Activated CD4-positive, alpha-beta T cell treated with anti-CD3 and anti-CD28 coated beads, Interleukin-2, amount 50 U/mL, for 24 hours (primary cell): Measurements from ENCODE around the gene PRSS12.

Source experiments
- DNase-seq, 2 donors: peaks; one replicate each; pipeline ENCODE4 v3.0.0-alpha.2; 2020; ENCODE audit warnings: low read depth in 1 of 2, low spot score in 1 of 2

PRSS12 gene

DNA sequence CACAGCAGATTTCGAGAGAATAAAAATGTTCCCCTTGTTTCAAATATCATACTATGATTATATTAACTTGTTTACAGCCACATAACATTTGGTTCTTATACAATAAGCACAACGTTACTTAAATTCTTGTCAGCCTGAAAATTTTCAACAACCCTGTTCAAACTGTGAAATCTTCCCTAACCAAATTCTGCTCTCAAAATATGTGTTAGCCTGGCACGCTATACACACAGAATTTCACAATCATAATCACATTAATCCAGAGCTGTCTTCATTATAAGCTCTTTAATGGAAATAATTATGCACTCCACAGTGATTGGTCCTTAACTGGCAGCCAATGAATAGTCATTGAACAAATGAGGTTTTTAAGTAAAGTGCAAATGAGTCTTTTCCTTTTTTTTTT is 7.3 kb upstream of the PRSS12 start:
- no peak for DNase-seq

DNA sequence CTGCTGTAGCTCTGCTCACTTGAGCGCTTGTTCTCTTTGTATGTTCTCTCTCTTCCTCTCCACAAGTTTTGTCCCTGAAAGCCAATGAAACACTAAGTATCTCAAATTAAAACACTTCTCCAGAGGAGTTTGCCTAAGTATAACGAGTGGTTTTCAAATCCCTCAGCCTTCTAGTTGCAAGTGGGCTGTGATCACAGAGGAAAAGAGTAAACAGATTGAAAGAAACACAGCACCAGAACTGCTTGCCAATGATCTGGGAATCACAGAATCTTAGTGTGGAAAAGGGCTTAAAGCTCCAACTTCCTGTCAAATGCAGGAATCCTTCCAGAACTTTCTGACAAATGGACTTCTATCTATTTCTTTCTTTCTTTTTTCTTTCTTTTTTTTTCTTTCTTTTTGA is 4.8 kb upstream of the PRSS12 start:
- DNase-seq, result no peak

- no peak for DNase-seq
Measured at GRCh38 chr4:118356731-118357130, 3.9 kb upstream of the PRSS12 start.

DNA sequence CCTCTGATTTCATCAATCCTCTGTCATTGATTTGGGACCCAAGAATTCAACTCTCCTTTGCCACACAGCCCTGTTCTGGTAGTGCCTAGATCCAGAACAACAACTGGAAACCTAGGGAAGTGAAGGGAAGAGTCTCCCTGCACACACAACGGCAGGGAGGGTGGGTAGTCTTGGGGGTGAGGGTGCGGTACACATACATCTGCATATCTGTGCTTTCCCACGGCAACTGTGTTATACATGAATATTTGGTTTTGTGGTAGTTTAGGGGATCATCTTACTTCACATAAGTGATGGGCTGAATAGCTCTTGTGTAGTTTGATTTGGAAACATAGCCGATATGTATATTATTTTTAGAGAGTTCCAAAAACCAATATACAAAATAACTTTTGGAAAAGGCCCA is 3.3 kb upstream of the PRSS12 start:
- DNase-seq, result no peak

DNA sequence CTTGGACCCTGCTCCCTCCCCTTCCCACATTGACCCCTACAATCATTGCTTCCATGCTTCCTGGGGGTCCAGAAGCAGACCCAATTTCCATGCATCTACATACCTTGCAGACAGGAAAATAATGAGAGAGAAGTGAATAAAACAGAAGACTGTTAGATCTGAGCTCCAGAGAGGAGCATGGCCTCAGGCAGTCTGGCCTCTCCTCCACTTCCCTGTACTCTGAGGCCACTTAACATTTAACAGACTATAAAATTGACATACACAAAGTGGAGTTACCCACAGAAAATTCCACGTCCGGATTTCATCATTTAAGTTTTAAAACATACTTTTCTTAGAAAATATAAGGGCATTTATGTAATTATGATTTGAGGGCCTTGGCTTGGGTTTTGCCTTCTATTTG is 2.1 kb upstream of the PRSS12 start:
- no peak for DNase-seq

DNA sequence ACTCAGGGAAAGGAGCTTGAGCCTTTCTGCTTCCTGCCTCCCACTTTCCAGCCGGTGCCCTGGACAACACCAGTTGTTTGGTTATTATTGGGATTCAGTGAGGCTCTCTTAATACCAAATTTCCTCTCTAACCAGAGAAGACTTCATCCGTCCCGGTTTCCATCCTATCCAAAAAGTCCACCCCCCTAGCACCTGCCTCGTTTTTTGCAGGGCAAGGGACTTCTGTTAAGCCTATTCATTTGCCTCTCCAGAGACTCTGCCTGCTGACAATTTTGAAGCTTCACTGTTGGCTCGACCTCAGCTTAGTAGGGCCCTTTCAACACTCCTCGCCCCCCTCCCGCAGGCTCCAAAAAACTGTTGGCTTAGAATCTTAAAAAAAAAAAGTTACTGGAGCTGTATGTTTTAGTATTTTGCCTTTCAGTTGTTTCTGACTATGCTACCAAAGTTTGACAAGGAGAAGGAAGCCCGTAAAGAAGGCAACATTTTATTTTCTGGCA is 779 bp upstream of the PRSS12 start:
- no peak for DNase-seq

- DNase-seq, result no peak
Measured at GRCh38 chr4:118351851-118352827, 664 bp downstream of the PRSS12 start.

- no peak for DNase-seq
Measured at GRCh38 chr4:118350961-118351360, 1.8 kb downstream of the PRSS12 start.

GRCh38 chr4:118348886-118349285 is 3.9 kb downstream of the PRSS12 start:
- no peak for DNase-seq

DNA sequence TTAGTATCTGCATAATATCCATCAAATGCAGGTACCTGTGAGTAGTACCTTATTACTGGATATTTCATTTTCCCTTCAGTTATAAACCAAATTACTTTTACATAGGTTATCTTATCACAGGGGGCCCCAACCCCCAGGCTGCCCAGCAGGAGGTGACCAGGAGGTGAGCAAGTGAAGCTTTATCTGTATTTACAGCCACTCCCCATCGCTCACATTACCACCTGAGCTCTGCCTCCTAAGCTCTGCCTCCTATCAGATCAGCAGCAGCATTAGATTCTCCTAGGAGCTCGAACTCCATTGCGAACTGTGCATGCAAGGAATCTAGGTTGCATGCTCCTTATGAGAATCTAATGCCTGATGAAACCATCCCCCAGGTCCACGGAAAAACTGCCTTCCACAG is 6.3 kb downstream of the PRSS12 start:
- no peak for DNase-seq

DNA sequence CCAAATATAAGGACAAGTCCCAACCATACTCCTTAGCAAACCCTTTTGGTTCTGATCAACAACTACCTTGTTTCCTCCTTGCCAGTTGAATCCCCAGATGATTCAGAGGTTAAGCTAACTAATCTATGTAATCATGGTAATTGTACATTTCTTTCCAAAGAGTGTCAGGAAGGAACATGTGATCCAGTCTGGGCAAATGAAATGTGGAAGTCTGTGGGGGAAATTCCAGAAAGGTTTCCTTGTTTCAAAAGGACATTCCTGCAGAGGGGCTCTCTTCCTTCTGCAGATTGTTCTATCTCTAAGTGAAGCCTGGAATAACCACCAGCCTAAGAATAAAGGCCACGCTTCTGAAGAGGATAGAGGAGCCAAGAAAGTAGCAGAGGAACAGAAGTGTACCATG is 7.0 kb downstream of the PRSS12 start:
- no peak for DNase-seq

- no peak for DNase-seq
Measured at GRCh38 chr4:118344801-118345200, 8.0 kb downstream of the PRSS12 start.

GRCh38 chr4:118343501-118343900 is 9.3 kb downstream of the PRSS12 start:
- DNase-seq, result no peak

GRCh38 chr4:118340109-118340508 is 12.7 kb downstream of the PRSS12 start:
- DNase-seq, result no peak

DNA sequence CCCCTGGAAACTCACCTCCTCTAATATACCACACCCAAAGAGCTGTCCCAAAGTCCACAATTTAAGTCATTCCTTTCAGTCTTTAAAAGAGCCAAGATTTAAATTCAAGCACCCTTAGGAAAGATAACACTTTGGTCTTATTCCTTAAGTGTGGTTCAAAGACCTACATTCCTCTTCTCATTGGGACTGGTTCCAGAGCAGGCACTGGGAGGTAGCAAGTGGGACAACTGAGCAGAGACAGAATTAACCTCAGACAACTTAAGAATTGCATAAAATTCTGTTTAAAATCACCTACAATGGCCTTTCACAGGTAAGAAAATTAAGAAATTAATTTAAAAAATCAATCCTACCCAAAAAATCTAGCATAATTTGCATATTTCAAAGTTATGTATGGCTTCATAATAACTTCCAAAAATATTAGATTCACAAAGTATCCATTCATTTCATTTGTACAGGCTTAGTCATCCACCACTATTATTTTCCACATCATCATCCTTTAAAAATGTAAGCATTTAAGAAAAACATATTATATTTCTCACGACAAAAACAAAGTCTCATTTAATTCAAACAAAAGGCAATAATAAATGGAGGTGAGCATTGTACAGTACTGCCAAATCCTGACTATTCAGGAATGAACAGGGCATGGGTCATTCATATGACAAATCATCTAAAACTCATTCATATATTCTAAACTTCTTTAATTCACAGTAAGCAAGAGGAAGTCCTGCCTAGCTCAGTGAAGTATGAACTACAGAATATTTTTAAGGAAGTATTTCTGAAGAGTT is 13.6 kb downstream of the PRSS12 start:
- no peak for DNase-seq

- DNase-seq, result no peak
Measured at GRCh38 chr4:118338518-118338917, 14.3 kb downstream of the PRSS12 start.

DNA sequence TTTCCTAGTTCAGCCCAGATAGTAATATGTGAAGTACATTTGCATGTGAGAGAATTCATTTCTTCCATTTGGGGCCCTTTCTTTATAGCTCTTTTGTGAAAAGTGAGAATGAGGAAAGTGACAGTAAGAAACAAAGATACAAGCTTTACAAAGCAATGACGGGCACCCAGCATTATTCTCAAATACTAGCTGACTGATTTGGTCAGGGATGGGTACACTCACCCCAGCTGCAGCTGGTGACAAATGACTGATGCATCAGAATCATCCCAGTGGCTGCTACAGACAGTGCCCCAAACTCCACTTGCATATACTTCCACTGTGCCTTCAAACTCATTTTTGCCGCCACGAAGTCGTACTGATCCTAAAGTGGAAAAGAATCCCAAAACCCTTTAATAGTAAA is 14.8 kb downstream of the PRSS12 start:
- DNase-seq, result no peak

- no peak for DNase-seq
Measured at GRCh38 chr4:118335774-118336173, 17.0 kb downstream of the PRSS12 start.

GRCh38 chr4:118335324-118335723 is 17.5 kb downstream of the PRSS12 start:
- DNase-seq, result no peak

DNA sequence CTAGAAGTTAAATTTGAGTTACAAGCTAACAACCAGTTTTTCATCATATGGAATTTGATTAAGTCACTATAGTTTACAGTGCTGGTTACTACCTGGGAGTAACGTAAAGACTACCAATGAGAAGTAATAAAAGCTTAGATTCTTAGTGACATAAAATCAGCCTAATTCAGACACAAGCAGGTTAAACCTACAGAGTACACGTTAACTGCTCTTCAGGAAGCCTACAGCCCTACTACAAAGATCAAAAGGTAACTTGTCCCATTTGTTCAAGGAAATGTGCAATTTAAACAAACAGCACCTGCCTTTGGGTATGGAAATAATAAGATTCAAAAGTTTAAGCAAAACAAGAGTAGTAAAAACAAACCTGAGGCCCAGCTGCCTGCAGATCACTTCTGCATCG is 21.5 kb downstream of the PRSS12 start:
- DNase-seq, result no peak

GRCh38 chr4:118329849-118330248 is 23.0 kb downstream of the PRSS12 start:
- no peak for DNase-seq
